ENCODE measurements around the gene MCC.

Gene MCC

DNA sequence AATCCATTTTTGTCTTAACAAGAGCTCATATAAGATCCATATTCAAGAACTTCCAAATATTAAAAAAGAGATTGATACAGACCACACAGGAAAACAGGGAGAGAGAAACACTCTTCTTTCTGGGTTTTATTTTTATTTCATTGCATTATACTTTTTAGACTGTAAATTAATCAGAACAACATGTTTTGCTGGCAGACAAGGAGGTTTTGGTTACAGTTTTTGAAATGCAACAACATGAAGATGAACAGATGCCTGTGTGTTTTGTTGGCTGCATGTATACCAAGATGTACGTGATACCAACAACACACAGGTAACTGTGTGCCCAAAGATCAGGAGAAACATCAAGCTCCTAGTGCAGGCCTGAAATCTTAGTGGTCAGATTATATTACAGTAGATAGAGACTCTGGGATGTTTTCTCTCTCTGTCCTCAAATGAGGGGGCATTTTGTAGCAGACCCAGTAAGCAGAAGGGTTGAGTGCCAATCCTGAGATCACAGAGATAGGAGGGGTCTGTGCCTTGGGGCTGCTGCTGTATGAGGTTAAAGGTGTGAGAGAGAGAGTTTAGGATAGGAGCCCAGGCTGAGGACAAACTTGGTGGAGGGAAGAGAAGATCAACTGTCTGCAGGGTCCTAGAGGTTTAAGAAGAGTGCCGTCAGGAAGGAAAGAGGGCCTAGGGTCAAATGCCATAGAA is 359.5 kb downstream of the MCC start:
- TF ChIP-seq GATA1 (IDR thresholded peaks at IDR 0.05; ENCODE audit: low read depth, low read length): no peak
- TF ChIP-seq POLR2A (IDR thresholded peaks at IDR 0.05; ENCODE audit: low read length): no peak
- DNase-seq: no peak

DNA sequence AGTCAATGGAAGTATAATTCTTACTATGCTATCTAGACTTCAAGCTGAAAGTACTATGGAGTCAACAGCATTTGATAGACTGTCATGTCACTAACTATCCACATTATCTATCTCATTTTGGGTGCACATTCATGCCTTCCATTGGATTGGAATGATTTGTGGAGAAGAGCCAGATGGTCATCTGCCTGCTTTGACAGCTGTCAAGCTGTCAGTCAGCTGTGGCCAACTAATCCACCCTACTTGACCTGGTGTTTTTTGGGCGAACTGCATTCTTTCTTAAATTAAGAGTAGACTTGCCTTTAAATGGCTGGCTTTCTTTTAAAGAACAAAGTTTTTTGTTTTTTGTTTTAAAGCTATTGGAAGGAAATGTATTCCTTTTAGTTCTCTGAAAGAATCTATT is 360.2 kb downstream of the MCC start:
- no peak for TF ChIP-seq GATA1 (IDR thresholded peaks at IDR 0.05; ENCODE audit: low read depth, low read length)
- TF ChIP-seq POLR2A (IDR thresholded peaks at IDR 0.05; ENCODE audit: low read length): no peak
- no peak for DNase-seq

GRCh38 chr5:113127021-113127420 is 361.2 kb downstream of the MCC start:
- TF ChIP-seq POLR2A (IDR thresholded peaks at IDR 0.05; ENCODE audit: low read length) (no peak), GATA1 (IDR thresholded peaks at IDR 0.05; ENCODE audit: low read depth, low read length) (no peak)
- no peak for DNase-seq

DNA sequence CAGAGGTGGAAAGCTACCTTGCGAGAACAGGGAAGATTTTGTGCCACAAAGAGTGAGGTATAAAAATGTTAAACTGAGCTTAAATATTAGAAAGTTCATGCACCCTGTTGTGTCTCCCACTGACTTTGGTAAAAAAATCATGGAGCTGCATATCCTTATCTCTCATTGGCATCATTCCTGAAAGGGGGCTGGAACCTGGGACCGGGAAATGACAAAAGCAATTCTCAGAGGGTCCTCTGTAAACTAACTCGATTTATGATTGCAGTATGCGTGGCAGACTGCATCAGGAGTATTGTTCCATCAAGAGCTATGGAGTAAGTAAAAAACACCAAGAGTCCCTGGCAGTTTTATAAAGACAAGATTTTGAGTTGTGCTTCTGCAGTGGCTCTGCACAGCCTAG is 362.9 kb downstream of the MCC start:
- no peak for DNase-seq
- TF ChIP-seq POLR2A (IDR thresholded peaks at IDR 0.05; ENCODE audit: low read length) (no peak), GATA1 (IDR thresholded peaks at IDR 0.05; ENCODE audit: low read depth, low read length) (no peak)

DNA sequence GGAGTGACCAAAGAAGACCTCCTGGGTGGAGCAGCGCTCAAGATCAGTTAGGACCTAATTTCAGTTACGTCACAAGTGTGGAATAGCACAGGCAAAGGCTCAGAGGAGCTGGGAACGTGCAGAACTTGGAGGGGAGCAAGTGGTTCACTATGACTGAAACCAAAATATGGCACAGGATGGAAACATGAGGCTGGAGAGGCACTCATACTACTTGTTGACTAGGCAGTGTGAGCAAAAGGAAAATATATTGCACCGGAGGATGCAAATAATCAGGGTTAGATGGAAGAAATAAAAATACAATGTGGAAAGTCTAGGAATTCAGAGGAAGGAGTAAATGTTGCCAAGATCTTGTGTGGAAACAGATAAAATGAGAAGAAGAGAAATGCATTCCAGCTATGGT is 363.3 kb downstream of the MCC start:
- TF ChIP-seq POLR2A (IDR thresholded peaks at IDR 0.05; ENCODE audit: low read length) (no peak), GATA1 (IDR thresholded peaks at IDR 0.05; ENCODE audit: low read depth, low read length) (no peak)
- no peak for DNase-seq

- DNase-seq: no peak
- TF ChIP-seq POLR2A (IDR thresholded peaks at IDR 0.05; ENCODE audit: low read length) (no peak), GATA1 (IDR thresholded peaks at IDR 0.05; ENCODE audit: low read depth, low read length) (no peak)
Observed at GRCh38 chr5:113124265-113124664, 364.0 kb downstream of the MCC start.

DNA sequence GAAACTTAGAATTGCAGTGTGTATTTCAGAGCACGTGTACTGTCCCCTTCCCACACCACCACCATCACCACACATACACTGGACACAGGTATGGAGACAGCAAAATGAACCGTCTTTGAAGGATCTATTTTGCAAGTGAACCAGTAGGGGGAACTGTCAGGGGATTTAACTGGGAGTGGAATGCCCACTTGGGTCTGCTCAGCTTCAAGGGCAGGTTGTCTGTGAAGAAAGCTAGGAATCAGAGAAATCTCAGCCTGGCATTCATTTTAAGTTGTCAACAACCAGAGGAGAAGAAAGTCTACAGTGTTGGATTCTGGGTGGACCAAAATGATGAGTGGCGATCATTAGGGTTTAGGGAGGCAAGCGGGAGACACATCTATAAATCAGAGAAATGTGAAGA is 364.6 kb downstream of the MCC start:
- TF ChIP-seq GATA1 (IDR thresholded peaks at IDR 0.05; ENCODE audit: low read depth, low read length): no peak
- no peak for TF ChIP-seq POLR2A (IDR thresholded peaks at IDR 0.05; ENCODE audit: low read length)
- no peak for DNase-seq

DNA sequence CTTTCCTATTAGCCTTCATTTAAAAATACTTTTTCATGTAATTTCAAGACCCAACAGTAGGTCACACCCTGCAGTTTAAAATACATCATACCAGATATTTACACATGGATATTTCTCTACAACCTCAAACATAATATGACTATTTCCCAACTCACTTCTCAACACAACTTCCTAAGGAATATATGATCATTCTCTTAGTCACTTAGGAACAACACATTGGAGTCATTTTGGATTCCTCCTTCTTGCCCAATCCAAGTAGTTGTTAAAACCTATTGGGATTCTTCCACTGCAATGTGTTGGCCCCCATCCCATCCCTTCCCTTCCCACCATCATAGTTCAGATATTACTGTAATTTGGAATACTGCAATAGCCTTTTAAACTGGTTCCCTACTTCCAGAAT is 366.2 kb downstream of the MCC start:
- TF ChIP-seq GATA1 (IDR thresholded peaks at IDR 0.05; ENCODE audit: low read depth, low read length) (no peak), POLR2A (IDR thresholded peaks at IDR 0.05; ENCODE audit: low read length) (no peak)
- no peak for DNase-seq

GRCh38 chr5:113119246-113119924 is 368.9 kb downstream of the MCC start:
- no peak for TF ChIP-seq GATA1 (IDR thresholded peaks at IDR 0.05; ENCODE audit: low read depth, low read length)
- TF ChIP-seq POLR2A (IDR thresholded peaks at IDR 0.05; ENCODE audit: low read length): no peak
- no peak for DNase-seq

DNA sequence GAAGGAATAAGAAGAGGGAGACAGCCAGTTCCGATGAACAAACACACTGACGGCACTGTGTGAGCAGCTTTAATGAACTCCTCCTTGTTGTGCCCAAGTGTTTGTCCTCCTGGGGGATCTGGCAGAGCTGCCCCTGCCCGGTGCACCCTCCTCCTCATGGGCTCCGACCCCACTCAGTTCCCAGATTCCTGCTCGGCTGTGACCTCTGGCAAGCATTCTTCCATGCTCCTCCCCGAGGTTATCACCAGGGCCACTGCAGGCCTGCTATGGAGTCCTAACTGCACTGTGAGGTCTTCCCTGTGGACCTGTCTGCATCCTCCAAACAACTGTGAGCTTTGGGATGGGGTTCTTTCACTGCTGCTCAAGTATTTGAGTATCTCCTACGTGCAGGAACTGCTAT is 369.5 kb downstream of the MCC start:
- TF ChIP-seq POLR2A (IDR thresholded peaks at IDR 0.05; ENCODE audit: low read length): no peak
- TF ChIP-seq GATA1 (IDR thresholded peaks at IDR 0.05; ENCODE audit: low read depth, low read length): no peak
- DNase-seq: no peak

GRCh38 chr5:113118298-113118697 is 370.0 kb downstream of the MCC start:
- DNase-seq: no peak
- TF ChIP-seq GATA1 (IDR thresholded peaks at IDR 0.05; ENCODE audit: low read depth, low read length): no peak

- no peak for TF ChIP-seq POLR2A (IDR thresholded peaks at IDR 0.05; ENCODE audit: low read length)
- no peak for DNase-seq
Observed at GRCh38 chr5:113117543-113118115, 370.6 kb downstream of the MCC start.

- no peak for TF ChIP-seq GATA1 (IDR thresholded peaks at IDR 0.05; ENCODE audit: low read depth, low read length)
- TF ChIP-seq POLR2A (IDR thresholded peaks at IDR 0.05; ENCODE audit: low read length): no peak
Observed at GRCh38 chr5:113115956-113116355, 372.3 kb downstream of the MCC start.

DNA sequence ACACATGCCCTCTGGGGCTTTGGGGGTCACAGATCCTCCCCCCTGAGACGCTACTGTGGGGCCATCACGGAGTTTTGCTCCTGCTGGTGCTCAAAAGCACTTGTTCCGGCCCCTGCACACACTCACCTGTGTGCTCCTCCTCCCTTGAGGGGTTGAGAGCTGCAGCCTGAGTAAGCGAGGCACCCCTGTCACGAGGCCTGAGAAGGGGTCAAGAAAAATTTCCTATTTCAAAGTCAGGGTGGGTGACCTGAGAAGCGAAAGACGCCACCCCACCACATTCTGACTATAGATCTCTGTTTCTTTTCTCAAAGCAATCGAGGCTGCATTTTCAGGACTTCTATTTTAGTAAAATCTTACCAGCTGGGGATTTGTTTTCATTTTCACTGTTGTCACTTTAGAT is 373.2 kb downstream of the MCC start:
- TF ChIP-seq POLR2A (IDR thresholded peaks at IDR 0.05; ENCODE audit: low read length): no peak
- TF ChIP-seq GATA1 (IDR thresholded peaks at IDR 0.05; ENCODE audit: low read depth, low read length): no peak
- DNase-seq: no peak

More at GRCh38 chr5:113115956-113116355, 372.3 kb downstream of the MCC start:
- no peak for DNase-seq

DNA sequence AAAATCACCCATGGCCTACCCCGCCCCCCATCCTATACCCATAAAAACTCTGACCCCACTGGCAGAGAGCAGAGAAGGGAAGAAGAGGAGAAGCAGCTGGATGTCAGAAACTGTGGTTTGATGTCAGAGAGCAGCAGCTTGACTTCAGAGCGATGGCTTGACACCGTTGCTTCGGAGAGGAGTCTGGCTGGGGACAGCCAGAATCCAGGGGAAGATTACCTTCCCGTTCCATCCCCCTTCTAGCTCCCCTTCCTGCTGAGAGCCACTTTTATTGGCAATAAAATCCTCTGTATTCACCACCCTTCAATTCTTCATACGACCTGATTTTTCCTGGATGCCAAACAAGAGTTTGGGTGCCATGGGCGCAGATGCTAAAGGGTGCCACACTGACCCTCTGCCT is 373.7 kb downstream of the MCC start:
- no peak for DNase-seq
- TF ChIP-seq GATA1 (IDR thresholded peaks at IDR 0.05; ENCODE audit: low read depth, low read length): no peak
- no peak for TF ChIP-seq POLR2A (IDR thresholded peaks at IDR 0.05; ENCODE audit: low read length)

Data from erythroblast (primary cell).